Mesodermal cell (in vitro differentiated cells): ENCODE measurements around the gene PP2D1.
"Not testable (repeated sequence)": the region's sequence is repeated elsewhere in the genome, so short reads cannot be mapped to it uniquely, and the experiment has no call there.

Source experiments
- H3K27ac ChIP-seq: 2 replicates; pipeline ENCODE4 v1.7.0; 2013; ENCODE audit warnings: mild to moderate bottlenecking, low read depth, low read length, moderate library complexity; ENCODE audit not compliant: severe bottlenecking
- H3K36me3 ChIP-seq: 2 replicates; pipeline ENCODE4 v1.7.1; 2013; ENCODE audit warnings: mild to moderate bottlenecking, low read length, moderate library complexity; ENCODE audit not compliant: control insufficient read depth, insufficient read depth
- H3K4me1 ChIP-seq: one replicate; pipeline ENCODE4 v1.7.1; 2013; ENCODE audit warnings: mild to moderate bottlenecking, low read length; ENCODE audit not compliant: insufficient read depth, control insufficient read depth, poor library complexity, severe bottlenecking
- H3K4me3 ChIP-seq: 2 replicates; pipeline ENCODE4 v1.7.0; 2013; ENCODE audit warnings: low read length, control low read depth, mild to moderate bottlenecking; ENCODE audit not compliant: insufficient read depth, poor library complexity, severe bottlenecking; ENCODE audit errors: extremely low read depth
- H3K9me3 ChIP-seq: 2 replicates; pipeline ENCODE4 v1.7.1; 2013; ENCODE audit warnings: mild to moderate bottlenecking, low read length, moderate library complexity; ENCODE audit not compliant: control insufficient read depth
- WGBS, 2 experiments: methylation state at CpG; one replicate each; pipeline ENCODE4 v1.1.5; 2013; ENCODE audit warnings: missing lambda C conversion rate in 2 of 2; ENCODE audit not compliant: insufficient coverage in 2 of 2; 5-methylcytosine and 5-hydroxymethylcytosine counted together

Gene PP2D1

GRCh38 chr3:20051123-20051806 lies 39.2 kb upstream of the PP2D1 start:
- H3K4me1 ChIP-seq = no peaks in the 10 kb centered on the region
- H3K9me3 ChIP-seq = no peaks in the 10 kb centered on the region
- H3K4me3 ChIP-seq = no peak overlapping the region
- H3K36me3 ChIP-seq = no peaks in the 10 kb centered on the region
- 88 to 100% methylated on average over 2 to 3 of the region's 4 CpGs for WGBS, 2 experiments
- H3K27ac ChIP-seq = no peak overlapping the region

DNA sequence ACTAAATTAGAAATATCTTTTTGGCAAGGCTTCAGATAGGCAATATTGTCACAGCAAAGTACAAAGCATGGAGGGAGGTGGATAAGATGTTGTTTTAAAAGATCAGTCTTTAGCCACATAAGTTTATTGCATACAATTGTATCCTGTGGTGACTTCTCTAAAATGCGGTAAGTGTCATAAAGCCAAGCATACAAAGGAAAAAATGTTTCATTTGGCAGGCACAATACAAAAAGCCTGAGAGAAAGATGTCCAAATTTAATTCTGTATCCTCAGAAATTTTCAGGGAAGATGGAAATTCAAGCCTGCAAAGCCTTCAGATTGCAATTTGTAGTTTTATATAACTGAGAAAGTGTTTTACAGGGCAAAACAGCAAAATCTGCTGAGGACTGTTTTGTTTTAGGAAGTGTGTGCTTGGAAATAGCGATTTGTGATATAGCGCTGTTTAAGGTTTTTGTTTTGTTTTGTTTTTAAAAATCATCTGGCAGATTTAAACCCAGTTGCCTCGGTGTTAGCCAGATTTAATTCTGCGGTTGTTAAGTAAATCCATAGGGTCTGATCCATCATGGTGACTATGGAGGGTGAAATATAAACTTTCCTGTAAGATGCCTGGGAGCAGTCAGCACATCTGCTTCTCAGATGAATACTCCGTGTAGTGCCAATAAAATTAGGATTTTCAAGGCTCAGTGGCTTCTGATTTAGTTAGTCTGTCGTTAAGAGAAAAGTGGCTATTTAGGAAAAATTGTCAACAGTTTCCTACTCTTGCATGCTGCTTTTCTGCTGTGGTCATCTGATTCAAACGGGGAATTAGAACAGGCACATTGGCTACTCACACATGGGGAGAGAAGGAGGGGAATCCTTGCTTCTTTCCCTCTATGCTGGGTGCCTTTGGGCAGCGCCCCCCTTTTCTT lies 36.2 kb upstream of the PP2D1 start:
- H3K9me3 ChIP-seq = no peaks in the 10 kb centered on the region
- no peak overlapping the region for H3K4me3 ChIP-seq
- H3K36me3 ChIP-seq = no peaks in the 10 kb centered on the region
- H3K4me1 ChIP-seq = no peaks in the 10 kb centered on the region
- no peak overlapping the region for H3K27ac ChIP-seq
- 76 to 79% methylated on average over 6 to 7 of the region's 9 CpGs for WGBS, 2 experiments

DNA sequence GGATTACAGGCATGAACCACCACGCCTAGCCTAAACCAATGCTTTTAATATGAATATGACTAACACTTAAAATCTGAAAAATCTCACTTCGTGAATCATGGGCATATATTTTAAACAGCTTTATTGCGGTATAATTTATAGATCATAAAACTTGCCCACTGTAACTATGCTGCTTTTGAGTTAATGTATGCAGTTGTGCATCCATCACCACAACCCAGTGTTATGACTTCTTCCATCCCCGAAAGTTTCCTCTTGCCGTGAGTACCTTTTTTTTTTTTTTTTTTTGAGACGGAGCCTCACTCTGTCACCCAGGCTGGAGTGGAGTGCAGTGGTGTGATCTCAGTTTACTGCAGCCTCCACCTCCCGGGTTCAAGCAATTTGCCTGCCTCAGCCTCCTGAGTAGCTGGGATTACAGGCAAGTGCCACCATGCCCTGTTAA lies 35.3 kb upstream of the PP2D1 start:
- WGBS, 2 experiments = 83 to 100% methylated on average over 1 to 2 of the region's 7 CpGs
- Histone ChIP-seq H3K4me1 (no peaks in the 10 kb centered on the region), H3K36me3 (no peaks in the 10 kb centered on the region), H3K9me3 (no peaks in the 10 kb centered on the region), H3K4me3 (no peak overlapping the region), H3K27ac (no peak overlapping the region)

DNA sequence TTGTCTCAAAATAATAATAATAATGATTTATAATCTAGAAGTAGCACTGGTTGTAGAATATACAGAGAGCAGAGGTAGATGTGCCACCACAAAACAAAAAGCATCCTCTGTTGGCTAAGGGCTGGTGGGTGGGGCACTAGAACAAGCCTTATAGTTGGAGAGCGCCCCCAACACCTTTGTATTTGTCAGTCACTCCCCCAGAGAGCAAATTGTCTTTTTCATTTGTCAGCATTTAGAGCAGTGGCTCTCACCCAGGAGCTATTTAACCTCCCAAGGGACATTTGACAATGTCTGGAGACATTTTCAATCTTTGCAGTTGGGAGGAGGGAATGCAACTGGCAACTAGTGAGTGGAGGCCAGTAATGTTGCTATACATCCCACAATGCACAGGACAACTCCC lies 34.5 kb upstream of the PP2D1 start:
- Histone ChIP-seq H3K4me1 (peaks cover 6% of the 10 kb centered on the region), H3K36me3 (no peaks in the 10 kb centered on the region), H3K4me3 (no peak overlapping the region), H3K9me3 (no peaks in the 10 kb centered on the region), H3K27ac (no peak overlapping the region)
- WGBS, 2 experiments = 83% methylated on average over 1 of the region's 1 CpG; no CpG with 5 or more reads in 1 of the 2 experiments

DNA sequence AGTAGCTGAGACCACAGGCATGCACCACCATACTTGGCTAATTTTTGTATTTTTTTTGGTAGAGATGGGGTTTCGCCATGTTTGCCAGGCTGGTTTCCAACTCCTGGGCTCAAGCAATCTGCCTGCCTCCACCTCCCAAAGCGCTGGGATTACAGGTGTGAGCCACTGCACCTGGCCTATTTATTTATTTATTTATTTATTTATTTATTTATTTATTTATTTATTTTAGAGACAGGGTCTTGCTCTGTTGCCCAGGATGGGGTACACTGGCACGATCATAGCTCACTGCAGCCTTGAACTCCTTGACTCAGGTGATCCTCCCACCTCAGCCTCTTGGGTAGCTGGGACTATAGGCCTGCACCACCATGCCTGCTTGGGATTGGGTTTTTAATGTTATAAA lies 33.1 kb upstream of the PP2D1 start:
- not testable (repeated sequence) for H3K36me3 ChIP-seq, H3K27ac ChIP-seq, H3K4me3 ChIP-seq, H3K9me3 ChIP-seq, H3K4me1 ChIP-seq
- WGBS, 2 experiments = 100% methylated on average over 1 of the region's 3 CpGs; no CpG with 5 or more reads in 1 of the 2 experiments

DNA sequence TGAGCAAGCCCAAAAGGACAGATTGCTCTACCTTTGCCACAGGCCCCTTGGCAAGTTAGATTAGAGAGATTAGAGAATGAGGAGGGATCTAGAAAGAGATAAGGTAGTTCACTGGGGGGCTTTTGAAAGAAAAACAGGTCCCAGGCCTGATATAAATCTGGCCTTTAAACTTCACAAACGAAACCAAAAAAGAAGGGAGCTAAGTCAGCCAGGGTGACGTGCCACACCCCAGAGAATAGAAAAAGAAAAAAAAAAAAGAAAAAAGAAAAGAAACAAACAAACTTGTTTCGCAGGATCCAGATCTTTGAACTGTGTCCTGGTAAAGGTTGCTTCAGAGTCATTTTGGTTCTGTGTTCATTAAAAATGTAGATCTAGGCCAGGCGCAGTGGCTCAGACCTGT lies 31.8 kb upstream of the PP2D1 start:
- WGBS, 2 experiments = 96 to 100% methylated on average over 2 to 3 of the region's 4 CpGs

GRCh38 chr3:20043396-20043795 lies 31.3 kb upstream of the PP2D1 start:
- Histone ChIP-seq H3K27ac (no peak overlapping the region), H3K36me3 (no peaks in the 10 kb centered on the region), H3K4me3 (no peak overlapping the region), H3K9me3 (no peaks in the 10 kb centered on the region), H3K4me1 (peaks cover 16% of the 10 kb centered on the region)
- 93 to 98% methylated on average over 3 to 4 of the region's 4 CpGs for WGBS, 2 experiments

More for the DNA sequence above, 31.8 kb upstream of the PP2D1 start:
- Histone ChIP-seq H3K27ac (no peak overlapping the region), H3K4me1 (peaks cover 14% of the 10 kb centered on the region), H3K4me3 (no peak overlapping the region), H3K36me3 (no peaks in the 10 kb centered on the region), H3K9me3 (no peaks in the 10 kb centered on the region)

- 50 to 67% methylated on average over 3 to 5 of the region's 5 CpGs for WGBS, 2 experiments
- H3K36me3 ChIP-seq = no peaks in the 10 kb centered on the region
- H3K4me3 ChIP-seq = no peak overlapping the region
- H3K9me3 ChIP-seq = no peaks in the 10 kb centered on the region
- peaks cover 16% of the 10 kb centered on the region for H3K4me1 ChIP-seq
- no peak overlapping the region for H3K27ac ChIP-seq
Measured at GRCh38 chr3:20042331-20042730, 30.3 kb upstream of the PP2D1 start.

DNA sequence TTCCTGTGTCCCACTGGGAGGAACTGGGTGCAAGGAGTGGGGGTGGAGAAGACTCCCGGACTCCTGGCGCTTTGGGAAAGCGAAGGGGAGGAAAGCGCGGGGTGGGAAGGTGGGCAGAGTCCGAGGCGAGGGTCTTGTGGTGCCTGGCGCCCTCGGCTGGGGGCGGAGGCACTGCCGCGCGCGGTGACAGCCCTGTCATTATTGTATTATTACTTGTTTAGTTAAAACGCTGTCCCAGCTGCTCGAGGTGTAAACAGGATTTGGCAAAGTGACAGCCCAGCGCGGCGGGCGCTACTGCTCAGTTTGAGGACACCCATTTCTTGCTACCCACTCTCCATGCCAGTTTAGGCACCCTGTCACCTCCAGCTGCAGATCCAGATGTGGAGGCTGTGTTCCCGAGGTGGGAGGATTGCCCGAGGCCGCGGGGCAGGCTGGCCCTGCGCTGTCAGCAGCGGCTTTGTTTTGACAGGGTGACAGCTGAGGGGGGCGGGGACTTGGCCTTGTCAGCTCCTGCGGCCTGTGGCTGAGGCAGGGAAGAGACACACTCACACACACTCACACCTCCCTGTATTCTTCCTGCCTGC lies 29.2 kb upstream of the PP2D1 start:
- no peaks in the 10 kb centered on the region for H3K9me3 ChIP-seq

GRCh38 chr3:20040548-20041196 lies 28.6 kb upstream of the PP2D1 start:
- Histone ChIP-seq H3K27ac (peak overlapping the region; percentile 67), H3K4me1 (peaks cover 16% of the 10 kb centered on the region), H3K4me3 (peak overlapping the region; percentile 60), H3K36me3 (no peaks in the 10 kb centered on the region), H3K9me3 (no peaks in the 10 kb centered on the region)
- WGBS, 2 experiments = 0 to 1% methylated on average over 47 to 48 of the region's 64 CpGs

More for the DNA sequence above, 29.2 kb upstream of the PP2D1 start:
- Histone ChIP-seq H3K27ac (peak overlapping the region; percentile 67), H3K4me1 (peaks cover 16% of the 10 kb centered on the region), H3K36me3 (no peaks in the 10 kb centered on the region), H3K4me3 (peak overlapping the region; percentile 60)
- WGBS, 2 experiments = 0 to 2% methylated on average over 11 to 28 of the region's 28 CpGs
